Panc1 (cell line): Measurements from ENCODE around the gene NCAPG2. TPM values are rescaled to one million over a fixed set of nuclear protein-coding genes. Genes with fewer than 3 reads are reported as not detected.

Source experiments
- ATAC-seq: fragments of 200-7000 bp; cut with Tn5 transposase; 2 replicates; pipeline ENCODE4 v1.9.1; 2020; ENCODE audit warnings: mild to moderate bottlenecking, moderate library complexity
- BruUV-seq: library from RNA; stranded (reverse); fragments of 400-500 nt; replicated peaks from 2 replicates; lab custom pipeline; 2021; lab: Mats Ljungman, UMichigan
- CTCF ChIA-PET: fragments of 300-600 bp; sonication (Branson Sonifier 250); formaldehyde crosslinking; loops from one replicate; lab custom pipeline; 2022; ENCODE audit warnings: antibody characterized with exemption; lab: Charles Lee
- POLR2A ChIA-PET: fragments of 300-600 bp; sonication (Branson Sonifier 250); formaldehyde crosslinking; loops from one replicate; lab custom pipeline; 2022; ENCODE audit warnings: antibody characterized with exemption; lab: Charles Lee
- DNase-seq: peaks from one replicate; pipeline ENCODE4 v3.0.0-alpha.2; 2010; ENCODE audit warnings: low read depth, low spot score
- H3K27ac ChIP-seq: 2 replicates; pipeline ENCODE4 v1.5.1; 2011; ENCODE audit warnings: mild to moderate bottlenecking, low read length, inconsistent platforms
- H3K27me3 ChIP-seq: fragments of 200-500 bp; sonication (Bioruptor generic); 2 replicates; pipeline ENCODE4 v1.6.0; 2014; ENCODE audit warnings: low read length, inconsistent platforms; ENCODE audit not compliant: control insufficient read depth, insufficient read depth
- H3K36me3 ChIP-seq: fragments of 200-500 bp; sonication (Bioruptor generic); 2 replicates; pipeline ENCODE4 v1.5.1; 2014; ENCODE audit warnings: inconsistent platforms, mild to moderate bottlenecking, low read length, moderate library complexity; ENCODE audit not compliant: control insufficient read depth, insufficient read depth
- H3K4me1 ChIP-seq: 2 replicates; pipeline ENCODE4 v1.5.1; 2011; ENCODE audit warnings: inconsistent platforms, mild to moderate bottlenecking, low read length, moderate library complexity; ENCODE audit not compliant: control insufficient read depth, insufficient read depth
- H3K4me3 ChIP-seq, 2 experiments: 2 replicates each; pipeline ENCODE4 v1.5.1; 2011 to 2012; ENCODE audit warnings: low read depth in 2 of 2, low read length in 2 of 2, mild to moderate bottlenecking in 2 of 2, inconsistent platforms in 1 of 2, moderate library complexity in 1 of 2
- H3K9me3 ChIP-seq: fragments of 200-500 bp; sonication (Bioruptor generic); 2 replicates; pipeline ENCODE4 v1.5.1; 2014; ENCODE audit warnings: low read depth, mild to moderate bottlenecking, inconsistent platforms, low read length, moderate library complexity; ENCODE audit not compliant: control insufficient read depth, insufficient read depth
- CTCF ChIP-seq: fragments of 450-650 bp; IDR thresholded peaks from 2 replicates; pipeline ENCODE4 v1.5.1; 2017; ENCODE audit warnings: mild to moderate bottlenecking
- POLR2AphosphoS5 ChIP-seq: IDR thresholded peaks from 2 replicates; pipeline ENCODE4 v1.6.1; 2012; ENCODE audit warnings: mild to moderate bottlenecking, low read depth, low read length, moderate library complexity
- REST ChIP-seq, 2 experiments: IDR thresholded peaks; 2 replicates each; pipeline ENCODE4 v1.6.1; 2011 to 2012; ENCODE audit warnings: low read depth in 2 of 2, control low read depth in 1 of 2, low read length in 1 of 2, mild to moderate bottlenecking in 1 of 2, moderate library complexity in 1 of 2; ENCODE audit not compliant: insufficient read depth in 1 of 2
- SIN3A ChIP-seq: IDR thresholded peaks from 2 replicates; pipeline ENCODE4 v1.6.1; 2012; ENCODE audit warnings: low read depth, mild to moderate bottlenecking, low read length, moderate library complexity, borderline replicate concordance; ENCODE audit not compliant: insufficient read depth
- TCF7L2 ChIP-seq: IDR thresholded peaks from 2 replicates; pipeline ENCODE4 v1.6.1; 2011; ENCODE audit warnings: mild to moderate bottlenecking, low read depth, low read length, inconsistent platforms
- in situ Hi-C: cut with HindIII; loops from 2 replicates; pipeline ENCODE4 v1.10.0; 2016; ENCODE audit warnings: low sequenced_read_pairs, low pct_unique_long_range_greater_than_20kb
- intact Hi-C: fragments of 100-400 bp; cut with micrococcal nuclease; formaldehyde crosslinking; loops from one replicate; pipeline ENCODE4 v1.10.0; 2022; ENCODE audit not compliant: unreplicated experiment
- total RNA-seq: library from RNA; stranded (reverse); gene quantifications from one replicate; pipeline ENCODE4 v1.2.1, GENCODE V29; 2021; ENCODE audit not compliant: unreplicated experiment

Gene NCAPG2
- total RNA-seq, 1 experiment from 2014 or later, result 81.4 TPM

GRCh38 chr7:158646766-158647474 is 57.7 kb downstream of the NCAPG2 start:
- peak; percentile 81 for TF ChIP-seq CTCF
- TF ChIP-seq SIN3A, result no peak
- intact Hi-C loops, result no loop called here
- ChIA-PET POLR2A (interaction anchor here (0.6 to 0.8 kb wide), 2 partner anchors 46 to 112 kb away, joined by 3 to 12 read pairs; no protein-coding TSS in a partner anchor), CTCF (no interaction called here)
- no peaks in the 10 kb centered on the region for H3K4me1 ChIP-seq
- no peak overlapping the region for H3K27ac ChIP-seq
- no TSS peak for BruUV-seq
- no peaks in the 10 kb centered on the region for H3K27me3 ChIP-seq
- no peak overlapping the region for H3K4me3 ChIP-seq
- H3K36me3 ChIP-seq, result peaks cover 11% of the 10 kb centered on the region; the same call in 1 of the 2 replicates
- in situ Hi-C loops, result no loop called here
- ATAC-seq, result peak; percentile 69; the same call in 1 of the 2 replicates
- H3K9me3 ChIP-seq, result no peaks in the 10 kb centered on the region
- peak; percentile 12 for DNase-seq

- CTCF ChIA-PET, result no interaction called here
- H3K4me1 ChIP-seq, result no peaks in the 10 kb centered on the region
- no TSS peak for BruUV-seq
- H3K27me3 ChIP-seq, result no peaks in the 10 kb centered on the region
- in situ Hi-C loops (no loop called here), intact Hi-C loops (no loop called here)
- no peak for TF ChIP-seq REST (IDR thresholded peaks at IDR 0.05; ENCODE audit: insufficient read depth in 1 of 2, low read depth in 2 of 2, low read length in 1 of 2)
- TF ChIP-seq CTCF, result no peak
- TF ChIP-seq POLR2AphosphoS5, result no peak
- TF ChIP-seq TCF7L2, result no peak
- TF ChIP-seq SIN3A, result no peak
- peaks cover 18% of the 10 kb centered on the region; the same call in 1 of the 2 replicates for H3K36me3 ChIP-seq
- H3K9me3 ChIP-seq, result no peaks in the 10 kb centered on the region
- POLR2A ChIA-PET, result interaction anchor here (0.8 kb wide), 1 partner anchor 113 kb away, joined by 3 read pairs; no protein-coding TSS in a partner anchor
- ATAC-seq (no peak), DNase-seq (no peak)
- no peak overlapping the region for H3K27ac ChIP-seq
- no peak overlapping the region for H3K4me3 ChIP-seq
Measured at GRCh38 chr7:158645842-158646241, 58.8 kb downstream of the NCAPG2 start.
